Spleen (tissue), 7 donors: Measurements from ENCODE around the gene TMEM138.

Source experiments
- POLR2A ChIP-seq, 3 donors: fragments of 450-650 bp; IDR thresholded peaks; one replicate each; pipeline ENCODE4 v1.5.1; 2017; ENCODE audit warnings: antibody characterized with exemption in 3 of 3, mild to moderate bottlenecking in 1 of 3
- TF ChIP-seq, protein P1 (sequence below), 11 experiments: fragments of 200-600 bp in 7 of 11; fragments of 450-650 bp in 4 of 11; sonication (generic) in 4 of 11; IDR thresholded peaks in 8 of 11; conservative IDR thresholded peaks in 3 of 11; 1 replicate in 7 of 11; 2 replicates in 4 of 11; pipeline versions ENCODE4 v1.4.0 to v1.8.0; 2016 to 2021; ENCODE audit warnings: antibody characterized with exemption in 11 of 11, inconsistent platforms in 4 of 11, mild to moderate bottlenecking in 1 of 11
- donor health status: DM: no; HTN: no; CAD: no; lungs with moderate emphysema.
- donor health status: DM: no; HTN: no; CAD: no.
- donor health status: DM: no; HTN: no; CAD: no.

DNA sequence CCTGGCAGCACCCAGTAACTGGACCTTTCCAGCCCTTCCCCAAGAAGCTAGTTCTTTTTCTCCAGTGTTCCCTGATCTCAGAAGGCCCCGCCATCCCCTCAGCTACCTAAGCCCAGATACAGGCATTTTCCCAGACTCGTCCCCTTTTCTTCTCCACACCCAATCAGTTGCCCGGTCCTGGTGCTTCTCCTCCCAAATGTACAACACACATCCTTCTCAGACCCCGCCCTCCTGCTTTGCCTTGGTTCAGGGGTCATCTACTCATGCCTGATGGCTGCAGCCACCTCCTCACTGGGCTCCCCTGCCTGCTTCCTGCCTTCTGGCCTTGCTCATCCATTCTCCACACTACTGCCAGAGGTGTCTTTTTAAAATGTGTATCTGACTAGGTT lies 22.7 kb upstream of the TMEM138 start:
- TF ChIP-seq POLR2A (IDR thresholded peaks at IDR 0.05) = no peak
- TF ChIP-seq, protein P1, sequence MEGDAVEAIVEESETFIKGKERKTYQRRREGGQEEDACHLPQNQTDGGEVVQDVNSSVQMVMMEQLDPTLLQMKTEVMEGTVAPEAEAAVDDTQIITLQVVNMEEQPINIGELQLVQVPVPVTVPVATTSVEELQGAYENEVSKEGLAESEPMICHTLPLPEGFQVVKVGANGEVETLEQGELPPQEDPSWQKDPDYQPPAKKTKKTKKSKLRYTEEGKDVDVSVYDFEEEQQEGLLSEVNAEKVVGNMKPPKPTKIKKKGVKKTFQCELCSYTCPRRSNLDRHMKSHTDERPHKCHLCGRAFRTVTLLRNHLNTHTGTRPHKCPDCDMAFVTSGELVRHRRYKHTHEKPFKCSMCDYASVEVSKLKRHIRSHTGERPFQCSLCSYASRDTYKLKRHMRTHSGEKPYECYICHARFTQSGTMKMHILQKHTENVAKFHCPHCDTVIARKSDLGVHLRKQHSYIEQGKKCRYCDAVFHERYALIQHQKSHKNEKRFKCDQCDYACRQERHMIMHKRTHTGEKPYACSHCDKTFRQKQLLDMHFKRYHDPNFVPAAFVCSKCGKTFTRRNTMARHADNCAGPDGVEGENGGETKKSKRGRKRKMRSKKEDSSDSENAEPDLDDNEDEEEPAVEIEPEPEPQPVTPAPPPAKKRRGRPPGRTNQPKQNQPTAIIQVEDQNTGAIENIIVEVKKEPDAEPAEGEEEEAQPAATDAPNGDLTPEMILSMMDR (IDR thresholded peaks at IDR 0.05 in 8 of 11, conservative IDR thresholded peaks at IDR 0.05 in 3 of 11) = no peak
